Coronary artery (tissue), 2 donors: ENCODE measurements around the gene TAF6L.

Experiments used
- DNase-seq: peaks from one replicate; pipeline ENCODE4 v3.0.0-alpha.2; 2017; ENCODE audit warnings: low spot score
- H3K27ac ChIP-seq, 2 donors: fragments of 200-600 bp; sonication (generic); one replicate each; pipeline ENCODE4 v1.5.1; 2016 to 2019
- H3K4me3 ChIP-seq: fragments of 200-600 bp; sonication (generic); 2 replicates; pipeline ENCODE4 v1.5.1; 2016; ENCODE audit warnings: mild to moderate bottlenecking, moderate library complexity
- CTCF ChIP-seq: fragments of 200-600 bp; sonication (generic); IDR thresholded peaks from one replicate; pipeline ENCODE4 v1.5.1; 2019; ENCODE audit warnings: antibody characterized with exemption

TAF6L gene

GRCh38 chr11:62771144-62772021, at the start of gene TAF6L:
TAF6L (plus strand) TSS chr11:62771396; CDS start chr11:62775784, 4,388 bp downstream.
- DNase-seq, result peak; percentile 99
- H3K4me3 ChIP-seq, result peak within 1 kb of the TSS; percentile 82
- peak within 1 kb of the TSS; percentile 93 to 98 for H3K27ac ChIP-seq
- no peak for TF ChIP-seq CTCF

- TF ChIP-seq CTCF, result no peak
- no peak overlapping the region for H3K4me3 ChIP-seq
- no peak for DNase-seq
- H3K27ac ChIP-seq, result no peak overlapping the region
Measured at GRCh38 chr11:62721994-62722393, 49.2 kb upstream of the TAF6L start.

GRCh38 chr11:62724171-62724570, 47.0 kb upstream of the TAF6L start:
- TF ChIP-seq CTCF, result no peak
- DNase-seq, result no peak
- Histone ChIP-seq H3K27ac (no peak overlapping the region), H3K4me3 (peak overlapping the region; percentile 79)

GRCh38 chr11:62725646-62726045, 45.5 kb upstream of the TAF6L start:
- TF ChIP-seq CTCF, result no peak
- no peak for DNase-seq
- peak overlapping the region; percentile 79 for H3K4me3 ChIP-seq
- peak overlapping the region; percentile 87 to 96 for H3K27ac ChIP-seq

- DNase-seq, result no peak
- peak overlapping the region; percentile 79 for H3K4me3 ChIP-seq
- no peak for TF ChIP-seq CTCF
- H3K27ac ChIP-seq, result peak overlapping the region; percentile 87 to 96
Measured at GRCh38 chr11:62726156-62726914, 44.9 kb upstream of the TAF6L start.

GRCh38 chr11:62726915-62727164, 44.4 kb upstream of the TAF6L start:
- peak; percentile 91 for DNase-seq
- no peak for TF ChIP-seq CTCF
- Histone ChIP-seq H3K4me3 (peak overlapping the region; percentile 79), H3K27ac (peak overlapping the region; percentile 87 to 96)
